Natural killer cell treated with Interleukin-12 subunit alpha and Interleukin-12 subunit beta and Interleukin-15 and Interleukin-18, amount 100 ng/mL, for 72 hours (primary cell): ENCODE data around the gene CTIF. TPM values are rescaled to one million over a fixed set of nuclear protein-coding genes. Genes with fewer than 3 reads are reported as not detected.

Experiments
- ATAC-seq, 2 donors: fragments of 150-1000 bp; cut with Tn5 transposase in 1 of 2; sonication (Bioruptor Pico), chemical (Tn5 transposase) in 1 of 2; 2 replicates each; pipeline ENCODE4 v1.10.0; 2021
- DNase-seq: peaks from one replicate; pipeline ENCODE4 v3.0.0; 2022; ENCODE audit warnings: low spot score
- H3K27ac Mint-ChIP-seq, 2 donors: 1 replicate in 1 of 2; 2 replicates in 1 of 2; pipeline ENCODE4 v1.8.0; 2022; ENCODE audit warnings: mixed read lengths in 2 of 2, mild to moderate bottlenecking in 1 of 2, moderate library complexity in 1 of 2
- H3K27me3 Mint-ChIP-seq, 2 donors: 1 replicate in 1 of 2; 2 replicates in 1 of 2; pipeline ENCODE4 v1.8.0; 2022; ENCODE audit warnings: mixed read lengths in 2 of 2
- H3K36me3 Mint-ChIP-seq: one replicate; pipeline ENCODE4 v1.8.0; 2022; ENCODE audit warnings: mixed read lengths
- H3K4me1 Mint-ChIP-seq, 2 donors: 1 replicate in 1 of 2; 2 replicates in 1 of 2; pipeline ENCODE4 v1.8.0; 2022; ENCODE audit warnings: low read depth in 2 of 2, mixed read lengths in 2 of 2, mild to moderate bottlenecking in 1 of 2
- H3K4me3 Mint-ChIP-seq: one replicate; pipeline ENCODE4 v1.8.0; 2022; ENCODE audit warnings: mixed read lengths
- H3K9me3 Mint-ChIP-seq: 2 replicates; pipeline ENCODE4 v1.8.0; 2022; ENCODE audit warnings: mixed read lengths
- total RNA-seq, 2 donors: library from RNA; stranded (reverse); gene quantifications; one replicate each; pipeline ENCODE4 v1.2.3, GENCODE V29; 2022

CTIF gene
- total RNA-seq, 2 donors from 2014 or later = 8.4 to 13.0 TPM

DNA sequence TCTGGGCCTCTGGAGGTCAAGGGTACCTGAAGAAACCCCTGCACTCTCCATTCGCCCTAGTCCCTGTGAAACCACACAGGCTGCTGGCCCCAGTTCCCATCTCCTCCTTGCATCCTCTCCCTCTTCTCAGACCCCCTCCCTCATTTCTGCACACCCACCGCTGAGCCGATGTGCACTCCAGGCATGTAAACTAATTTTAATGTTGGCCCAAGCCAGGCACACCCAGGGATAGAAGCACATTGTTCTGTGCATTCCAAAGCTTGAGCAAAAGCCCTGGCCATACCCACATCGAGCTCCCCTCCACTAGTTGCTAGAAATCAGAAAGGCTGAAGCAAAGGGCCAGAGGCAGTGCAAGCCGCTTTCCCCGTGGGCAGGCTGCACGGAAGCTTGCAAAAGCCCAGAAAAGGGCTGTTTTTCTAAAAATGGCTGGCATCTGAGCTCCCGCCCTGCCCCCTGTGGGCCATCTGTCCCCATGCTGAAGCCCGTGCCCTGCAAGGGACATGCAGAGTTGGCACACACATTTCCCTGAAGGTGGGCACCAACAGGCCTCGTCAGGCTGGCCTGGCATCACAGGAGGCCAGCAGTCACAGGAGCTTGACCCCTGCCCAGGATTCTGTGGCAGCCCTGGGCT is 230.3 kb downstream of the CTIF start:
- Mint-ChIP-seq H3K4me3 (no peak overlapping the region), H3K9me3 (peaks cover 4% of the 10 kb centered on the region), H3K36me3 (no peaks in the 10 kb centered on the region), H3K27me3 (no peaks in the 10 kb centered on the region), H3K27ac (no peak overlapping the region), H3K4me1 (peaks cover 4 to 7% of the 10 kb centered on the region in 2 donors)
- ATAC-seq (no peak), DNase-seq (no peak)

DNA sequence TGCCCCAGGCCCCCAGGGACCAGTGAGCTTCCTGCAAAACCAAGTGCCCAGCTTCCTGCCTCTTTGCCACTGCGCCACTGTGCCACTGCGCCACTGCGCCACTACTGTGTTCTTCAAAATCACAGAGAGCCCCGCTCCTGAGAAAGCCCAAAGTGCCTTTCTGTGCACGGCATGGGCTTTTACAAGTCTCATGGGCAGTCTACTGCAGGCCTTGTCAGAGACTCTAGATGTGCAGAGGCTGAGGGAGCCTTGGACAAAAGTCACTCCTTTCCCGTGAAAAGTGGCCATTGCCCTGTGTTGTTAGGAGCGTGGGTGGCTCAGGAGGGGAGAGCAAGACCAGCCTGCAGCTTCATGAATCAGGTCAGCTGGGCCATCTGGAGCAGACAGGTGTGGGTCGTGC is 231.4 kb downstream of the CTIF start:
- ATAC-seq (no peak), DNase-seq (no peak)
- no peaks in the 10 kb centered on the region for H3K36me3 Mint-ChIP-seq
- H3K4me1 Mint-ChIP-seq = peaks cover 4 to 5% of the 10 kb centered on the region in 2 donors
- H3K27ac Mint-ChIP-seq = no peak overlapping the region
- H3K9me3 Mint-ChIP-seq = peaks cover 4% of the 10 kb centered on the region
- H3K4me3 Mint-ChIP-seq = no peak overlapping the region
- H3K27me3 Mint-ChIP-seq = no peaks in the 10 kb centered on the region

DNA sequence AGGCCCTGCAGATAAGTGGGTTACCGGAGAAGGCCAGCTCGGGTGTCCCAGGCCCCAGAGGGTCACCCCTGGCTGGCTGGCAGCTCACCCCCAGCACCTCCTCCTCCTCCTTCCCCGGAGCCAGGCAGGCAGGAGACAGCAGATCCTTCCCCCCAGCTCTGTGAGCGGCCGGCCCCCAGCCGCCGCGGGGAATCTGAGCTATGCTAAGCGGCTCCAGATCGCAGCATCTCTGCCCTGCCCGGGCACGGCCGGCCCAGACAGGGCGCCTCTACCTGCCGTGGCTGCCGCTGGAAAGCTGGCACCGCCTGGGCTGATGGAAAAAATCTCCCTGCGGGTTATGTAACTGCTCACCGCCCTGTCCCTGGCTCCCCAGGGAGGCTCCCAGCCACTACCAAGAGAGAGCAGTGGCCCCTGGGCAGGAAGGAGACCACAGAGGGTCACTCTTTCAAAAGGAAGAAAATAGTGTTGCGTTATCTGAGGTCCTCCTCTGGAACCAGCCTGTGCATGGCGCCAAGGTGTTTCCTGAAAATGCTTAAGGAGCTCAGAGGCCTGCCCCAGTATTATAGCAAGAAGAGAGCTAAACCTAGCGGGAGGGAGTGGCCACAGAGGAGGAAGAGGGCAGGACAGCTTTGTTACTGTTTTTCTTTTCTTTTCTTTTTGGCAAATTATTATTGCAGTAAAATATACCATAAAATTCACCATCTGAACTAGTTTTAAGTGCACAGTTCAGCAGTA is 233.0 kb downstream of the CTIF start:
- no peak overlapping the region for H3K27ac Mint-ChIP-seq
- no peaks in the 10 kb centered on the region for H3K36me3 Mint-ChIP-seq
- ATAC-seq = no peak
- peaks cover 4% of the 10 kb centered on the region for H3K9me3 Mint-ChIP-seq
- H3K27me3 Mint-ChIP-seq = no peaks in the 10 kb centered on the region
- DNase-seq = no peak
- no peak overlapping the region for H3K4me3 Mint-ChIP-seq
- H3K4me1 Mint-ChIP-seq = peaks cover 4 to 8% of the 10 kb centered on the region in 2 donors

DNA sequence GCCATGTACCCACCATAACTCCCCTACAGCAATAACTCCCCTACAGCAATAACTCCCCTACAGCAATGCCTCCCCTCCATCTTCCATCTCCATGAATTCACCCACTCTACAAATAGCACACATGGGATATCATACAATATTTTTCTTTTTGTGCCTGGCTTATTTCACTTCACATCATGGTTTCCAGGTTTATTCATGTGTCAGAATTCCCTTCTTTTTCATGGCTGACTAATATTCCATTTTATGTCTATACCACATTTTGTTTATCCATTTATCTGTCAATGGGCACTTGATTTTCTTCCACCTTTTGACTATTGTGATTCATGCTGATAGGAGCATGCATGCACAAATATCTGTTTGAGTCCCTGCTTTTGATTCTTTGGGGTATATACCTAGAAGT is 233.6 kb downstream of the CTIF start:
- no peaks in the 10 kb centered on the region for H3K27me3 Mint-ChIP-seq
- peaks cover 4 to 13% of the 10 kb centered on the region in 2 donors for H3K4me1 Mint-ChIP-seq
- DNase-seq = no peak
- H3K27ac Mint-ChIP-seq = no peak overlapping the region
- H3K4me3 Mint-ChIP-seq = no peak overlapping the region
- no peaks in the 10 kb centered on the region for H3K36me3 Mint-ChIP-seq
- H3K9me3 Mint-ChIP-seq = peaks cover 4% of the 10 kb centered on the region
- ATAC-seq = no peak

DNA sequence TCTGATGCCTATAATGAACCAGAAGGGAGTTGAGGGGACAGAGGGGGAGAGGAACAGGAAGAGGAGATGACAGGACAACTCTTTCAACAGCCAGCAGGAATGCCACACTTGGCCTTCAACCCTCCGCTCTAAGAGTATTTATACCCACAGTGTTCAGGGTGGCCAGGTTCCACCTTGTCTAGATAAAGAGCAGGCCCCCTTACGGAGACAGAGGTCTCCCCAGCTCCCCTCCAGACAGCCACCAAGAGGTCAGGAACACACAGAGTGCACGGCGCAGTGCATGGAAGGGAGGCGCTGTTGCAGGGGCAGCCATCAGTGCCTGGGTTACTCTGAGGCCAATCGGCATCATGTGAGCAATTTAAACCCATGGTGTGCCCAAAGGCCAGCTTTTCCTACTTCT is 235.0 kb downstream of the CTIF start:
- Mint-ChIP-seq H3K27ac (no peak overlapping the region), H3K36me3 (no peaks in the 10 kb centered on the region), H3K27me3 (no peaks in the 10 kb centered on the region), H3K4me3 (no peak overlapping the region), H3K4me1 (peaks cover 0 to 17% of the 10 kb centered on the region in 2 donors), H3K9me3 (peaks cover 4% of the 10 kb centered on the region)
- ATAC-seq = no peak
- DNase-seq = no peak

DNA sequence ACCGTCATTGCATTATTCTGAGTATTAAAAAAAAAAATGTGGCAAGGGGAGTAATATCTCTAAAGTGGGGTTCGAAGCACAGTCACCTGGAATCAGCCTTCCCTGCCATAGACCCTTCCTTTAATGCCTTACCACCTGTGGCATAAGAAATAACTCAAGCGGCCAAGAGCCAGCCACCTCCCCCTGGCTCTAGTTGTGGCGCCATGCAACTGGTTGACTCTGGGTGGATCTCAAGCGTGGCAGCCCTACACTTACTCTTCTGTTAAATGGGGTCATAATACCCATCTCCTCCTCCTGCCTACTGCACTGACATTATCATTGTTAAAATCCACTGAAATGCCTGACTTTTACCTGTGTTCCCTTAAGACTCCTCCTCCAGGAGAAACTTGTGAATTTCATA is 236.1 kb downstream of the CTIF start:
- H3K4me1 Mint-ChIP-seq = peaks cover 0 to 20% of the 10 kb centered on the region in 2 donors
- H3K9me3 Mint-ChIP-seq = peaks cover 4% of the 10 kb centered on the region
- H3K36me3 Mint-ChIP-seq = no peaks in the 10 kb centered on the region
- H3K27me3 Mint-ChIP-seq = no peaks in the 10 kb centered on the region
- ATAC-seq (no peak), DNase-seq (no peak)
- H3K27ac Mint-ChIP-seq = peak overlapping the region in 1 of 2 donors; percentile 32
- H3K4me3 Mint-ChIP-seq = no peak overlapping the region

DNA sequence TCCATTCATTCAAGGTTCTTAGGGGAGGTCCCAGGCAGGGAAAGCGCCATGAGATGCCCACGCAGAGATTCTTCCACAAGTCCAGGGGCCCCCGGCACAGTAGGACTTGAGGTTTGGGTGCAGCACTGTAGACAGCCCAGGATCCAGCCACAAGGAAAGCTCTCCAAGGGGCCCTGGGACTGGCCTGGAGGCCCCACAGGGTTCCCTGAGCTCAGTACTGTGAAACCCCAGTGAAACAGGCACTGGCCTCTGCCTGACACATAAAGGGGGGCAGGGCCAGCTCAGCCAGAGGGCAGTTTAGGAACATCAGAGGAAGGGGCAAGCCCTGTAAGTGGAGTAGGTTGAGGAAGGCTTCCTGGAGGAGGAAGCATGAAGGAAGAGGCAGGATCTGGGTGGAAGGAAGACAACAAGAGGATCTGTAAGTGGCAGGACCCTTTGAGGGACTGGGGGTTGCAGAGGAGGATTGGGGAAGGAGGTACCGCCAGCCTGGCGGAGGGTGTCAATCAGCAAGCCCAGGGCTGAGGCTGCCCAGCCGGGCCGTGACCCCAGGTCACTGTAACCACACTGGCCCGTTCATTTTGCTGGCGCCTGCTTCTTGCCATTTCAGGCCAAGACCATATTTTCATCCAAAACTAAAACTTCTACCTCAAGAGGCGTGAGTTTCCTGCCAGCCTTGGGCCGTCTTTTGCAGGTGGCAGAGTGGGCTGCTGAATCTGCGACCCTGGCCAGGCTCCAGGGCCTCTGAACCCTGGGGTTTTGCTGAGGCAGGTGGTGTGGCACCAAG is 236.7 kb downstream of the CTIF start:
- Mint-ChIP-seq H3K36me3 (no peaks in the 10 kb centered on the region), H3K4me1 (peaks cover 0 to 21% of the 10 kb centered on the region in 2 donors), H3K27me3 (no peaks in the 10 kb centered on the region), H3K27ac (peak overlapping the region in 1 of 2 donors; percentile 32), H3K4me3 (no peak overlapping the region), H3K9me3 (peaks cover 4% of the 10 kb centered on the region)
- ATAC-seq (no peak), DNase-seq (no peak)

DNA sequence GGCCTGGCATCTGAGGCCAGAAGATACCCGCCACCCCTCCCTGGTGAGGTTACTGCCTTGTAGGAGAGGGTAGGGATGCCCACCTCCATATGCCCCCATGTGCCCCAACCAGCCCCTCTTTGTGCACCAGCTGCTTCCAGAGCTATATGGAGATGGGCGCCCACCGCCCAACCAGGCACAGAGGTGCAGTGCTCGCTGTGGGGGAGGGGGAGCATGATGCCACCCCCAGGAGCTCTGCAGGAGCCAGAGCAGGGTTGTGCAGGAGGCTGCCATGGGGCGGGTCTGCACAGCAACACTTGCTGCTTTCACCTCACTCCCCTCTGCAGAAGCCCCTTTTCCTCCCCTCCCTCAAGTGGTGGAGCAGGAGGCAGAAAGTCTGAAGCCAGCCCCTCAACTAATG is 237.3 kb downstream of the CTIF start:
- Mint-ChIP-seq H3K9me3 (peaks cover 4% of the 10 kb centered on the region), H3K36me3 (no peaks in the 10 kb centered on the region), H3K27me3 (no peaks in the 10 kb centered on the region), H3K27ac (no peak overlapping the region), H3K4me1 (peaks cover 0 to 16% of the 10 kb centered on the region in 2 donors), H3K4me3 (no peak overlapping the region)
- DNase-seq = no peak
- ATAC-seq = no peak

DNA sequence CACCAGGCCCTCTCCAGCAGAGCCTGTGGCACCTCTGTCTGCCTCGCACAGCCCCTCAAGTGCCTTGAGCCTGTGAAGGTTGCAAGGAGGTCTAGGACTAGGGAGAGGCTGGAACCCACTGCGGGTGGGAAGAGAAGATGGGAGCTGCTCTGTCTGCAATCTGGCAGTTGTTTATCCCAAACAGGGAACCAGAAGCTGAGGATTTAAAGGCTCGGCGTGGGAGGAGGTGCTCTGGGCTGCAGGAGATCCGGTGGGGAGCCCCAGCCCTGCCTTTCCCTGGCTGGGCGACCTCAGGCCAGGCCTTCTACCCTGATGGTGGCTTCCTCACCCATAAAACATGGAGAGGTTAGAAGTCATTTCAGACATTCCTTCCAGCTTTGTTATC is 237.8 kb downstream of the CTIF start:
- no peaks in the 10 kb centered on the region for H3K36me3 Mint-ChIP-seq
- no peak overlapping the region for H3K27ac Mint-ChIP-seq
- peaks cover 0 to 16% of the 10 kb centered on the region in 2 donors for H3K4me1 Mint-ChIP-seq
- no peaks in the 10 kb centered on the region for H3K27me3 Mint-ChIP-seq
- DNase-seq (no peak), ATAC-seq (no peak)
- H3K4me3 Mint-ChIP-seq = no peak overlapping the region
- peaks cover 4% of the 10 kb centered on the region for H3K9me3 Mint-ChIP-seq

DNA sequence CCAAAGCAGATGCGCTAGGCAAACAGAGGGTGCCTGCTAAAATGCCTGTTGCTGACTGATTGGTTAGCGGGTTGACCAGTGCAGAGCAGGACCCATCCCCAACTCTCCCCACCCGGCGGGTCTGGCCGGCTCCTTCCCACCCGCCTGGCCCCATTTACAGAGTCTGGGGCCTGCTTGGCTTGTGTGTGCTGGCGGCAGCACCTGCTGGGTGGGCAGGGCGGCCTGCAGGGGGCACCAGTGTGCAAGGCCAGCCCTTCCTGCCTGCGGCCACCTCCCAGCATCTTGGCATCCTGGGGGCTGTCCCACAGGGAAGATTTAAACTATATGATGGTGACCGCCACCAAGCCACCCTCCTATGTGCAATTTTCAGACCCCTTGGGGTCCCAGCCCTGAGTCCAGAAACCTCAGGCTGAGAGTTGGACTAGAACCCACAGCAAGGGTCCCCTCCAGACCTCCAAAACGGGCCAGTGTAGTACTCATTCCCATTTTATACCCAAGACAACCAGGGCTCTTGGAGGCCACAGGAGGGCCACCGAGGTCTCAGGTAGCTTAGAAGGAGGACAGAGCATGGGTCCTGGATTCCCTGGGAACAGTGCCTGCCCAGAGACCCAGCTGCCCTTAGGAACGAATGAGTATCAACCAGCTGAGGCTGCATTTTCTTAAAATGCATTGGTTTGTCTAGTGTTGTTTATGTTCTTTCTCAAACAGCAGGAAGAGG is 238.4 kb downstream of the CTIF start:
- Mint-ChIP-seq H3K36me3 (no peaks in the 10 kb centered on the region), H3K27me3 (no peaks in the 10 kb centered on the region), H3K4me3 (peak overlapping the region; percentile 27), H3K9me3 (peaks cover 4% of the 10 kb centered on the region), H3K27ac (peak overlapping the region in 1 of 2 donors; percentile 73), H3K4me1 (peaks cover 0 to 16% of the 10 kb centered on the region in 2 donors)
- peak; percentile 82 for DNase-seq
- ATAC-seq = peak; percentile 82 to 90

DNA sequence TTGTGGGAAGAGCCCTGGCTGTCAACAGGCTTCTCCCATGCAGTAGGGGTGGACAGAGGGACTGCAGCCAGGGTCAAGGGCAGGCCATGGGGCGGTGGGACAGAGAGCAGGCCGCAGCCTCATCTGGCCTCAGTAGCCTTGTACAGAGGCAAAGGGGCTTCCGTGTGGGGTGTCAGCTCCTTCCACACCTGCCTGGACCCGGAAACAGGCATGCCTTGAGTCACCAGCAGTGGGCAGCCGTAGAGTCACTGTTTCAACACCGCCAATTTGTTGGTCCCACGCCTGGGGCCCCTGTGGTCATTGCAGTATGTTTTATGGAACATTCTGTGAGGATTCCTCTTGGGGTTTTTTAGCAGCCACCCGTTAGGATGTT is 238.9 kb downstream of the CTIF start:
- Mint-ChIP-seq H3K9me3 (no peaks in the 10 kb centered on the region), H3K27ac (peak overlapping the region in 1 of 2 donors; percentile 73), H3K36me3 (no peaks in the 10 kb centered on the region), H3K27me3 (no peaks in the 10 kb centered on the region), H3K4me3 (peak overlapping the region; percentile 27), H3K4me1 (peaks cover 0 to 16% of the 10 kb centered on the region in 2 donors)
- DNase-seq = no peak
- no peak for ATAC-seq

DNA sequence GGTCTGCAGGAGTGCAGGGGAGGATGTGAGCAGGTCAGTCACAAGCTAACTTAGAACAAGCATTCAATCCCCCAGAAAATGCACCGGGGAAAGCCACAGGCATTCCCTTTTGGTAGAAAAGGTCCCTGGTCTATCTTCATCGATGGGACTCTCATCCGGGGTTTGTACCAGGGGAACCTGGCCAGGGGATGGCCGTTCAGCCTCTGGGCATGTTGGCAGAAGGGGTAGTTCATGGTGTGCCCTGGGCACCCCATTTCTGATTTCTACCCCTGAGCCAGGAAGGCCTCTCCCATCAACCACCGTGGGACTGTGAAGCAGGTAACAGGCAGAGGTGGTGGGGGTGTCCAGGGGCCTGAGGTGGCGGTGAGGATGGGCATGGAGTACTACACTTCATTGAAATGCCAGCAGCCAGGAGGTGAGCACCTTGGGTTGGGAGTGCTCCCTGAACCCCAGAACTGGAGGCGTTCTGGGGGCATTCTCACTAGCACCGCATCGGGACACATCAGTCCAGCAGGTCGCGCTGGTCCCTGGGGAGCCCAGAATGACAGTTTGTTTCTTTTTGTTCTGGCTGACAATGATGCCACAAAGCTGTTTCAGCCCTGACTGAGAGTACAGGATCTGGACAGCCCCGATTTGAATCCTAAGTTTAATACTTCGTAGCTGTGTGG is 239.6 kb downstream of the CTIF start:
- Mint-ChIP-seq H3K27ac (peak overlapping the region in 1 of 2 donors; percentile 31), H3K27me3 (no peaks in the 10 kb centered on the region), H3K36me3 (no peaks in the 10 kb centered on the region), H3K4me3 (no peak overlapping the region), H3K4me1 (peaks cover 0 to 16% of the 10 kb centered on the region in 2 donors), H3K9me3 (no peaks in the 10 kb centered on the region)
- DNase-seq (no peak), ATAC-seq (no peak)

DNA sequence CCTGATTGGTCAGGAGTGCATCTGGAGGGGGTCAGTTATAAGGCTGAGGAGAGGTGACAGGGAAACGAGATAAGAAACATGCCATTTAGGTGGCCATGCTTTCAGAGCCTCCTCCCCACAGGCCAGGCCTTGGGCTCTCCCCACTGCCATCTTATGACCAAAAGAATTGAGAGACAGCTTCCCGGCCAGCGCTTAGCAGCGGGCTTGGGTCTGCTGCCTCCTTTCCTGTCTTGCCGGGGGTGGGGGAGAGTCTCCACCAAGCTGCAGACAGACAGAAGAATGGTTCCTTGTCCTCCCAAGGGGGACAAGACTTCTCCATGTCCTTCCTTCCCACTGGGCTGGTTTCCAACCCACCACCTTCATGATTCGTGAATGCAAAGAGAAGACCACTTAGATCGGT is 240.6 kb downstream of the CTIF start:
- peak overlapping the region in 1 of 2 donors; percentile 27 for H3K27ac Mint-ChIP-seq
- no peak for ATAC-seq
- no peak for DNase-seq
- no peaks in the 10 kb centered on the region for H3K27me3 Mint-ChIP-seq
- H3K4me1 Mint-ChIP-seq = peaks cover 8 to 25% of the 10 kb centered on the region in 2 donors
- no peak overlapping the region for H3K4me3 Mint-ChIP-seq
- no peaks in the 10 kb centered on the region for H3K36me3 Mint-ChIP-seq
- no peaks in the 10 kb centered on the region for H3K9me3 Mint-ChIP-seq
